MM.1S (cell line): ENCODE measurements around the gene ARFGEF3.
"Not testable (repeated sequence)": the region's sequence is repeated elsewhere in the genome, so short reads cannot be mapped to it uniquely, and the experiment has no call there.

Experiments used
- CTCF ChIP-seq: fragments of 300-600 bp; sonication (generic); IDR thresholded peaks from 2 replicates; pipeline ENCODE4 v1.5.1; 2016; ENCODE audit warnings: antibody characterized with exemption, low read length, mixed read lengths
- EZH2 ChIP-seq: fragments of 300-600 bp; sonication (generic); optimal IDR thresholded peaks from 2 replicates; pipeline ENCODE3; 2017; ENCODE audit warnings: low read depth, mild to moderate bottlenecking, antibody characterized with exemption, low read length, mixed read lengths
- EZH2phosphoT487 ChIP-seq: fragments of 300-600 bp; sonication (generic); IDR thresholded peaks from 2 replicates; pipeline ENCODE4 v1.6.1; 2018; ENCODE audit warnings: antibody characterized with exemption, low read length

GRCh38 chr6:138212530-138212929, 50.8 kb downstream of the ARFGEF3 start:
- TF ChIP-seq CTCF, EZH2, EZH2phosphoT487: not testable (repeated sequence)
